NCI-H146 (cell line): ENCODE results near the gene ERCC1.
"Not testable (repeated sequence)": the region's sequence is repeated elsewhere in the genome, so short reads cannot be mapped to it uniquely, and the experiment has no call there.

ENCODE experiments used
- DNase-seq: peaks from one replicate; lab custom pipeline; 2025; lab: John Stamatoyannopoulos, UW

Gene ERCC1

DNA sequence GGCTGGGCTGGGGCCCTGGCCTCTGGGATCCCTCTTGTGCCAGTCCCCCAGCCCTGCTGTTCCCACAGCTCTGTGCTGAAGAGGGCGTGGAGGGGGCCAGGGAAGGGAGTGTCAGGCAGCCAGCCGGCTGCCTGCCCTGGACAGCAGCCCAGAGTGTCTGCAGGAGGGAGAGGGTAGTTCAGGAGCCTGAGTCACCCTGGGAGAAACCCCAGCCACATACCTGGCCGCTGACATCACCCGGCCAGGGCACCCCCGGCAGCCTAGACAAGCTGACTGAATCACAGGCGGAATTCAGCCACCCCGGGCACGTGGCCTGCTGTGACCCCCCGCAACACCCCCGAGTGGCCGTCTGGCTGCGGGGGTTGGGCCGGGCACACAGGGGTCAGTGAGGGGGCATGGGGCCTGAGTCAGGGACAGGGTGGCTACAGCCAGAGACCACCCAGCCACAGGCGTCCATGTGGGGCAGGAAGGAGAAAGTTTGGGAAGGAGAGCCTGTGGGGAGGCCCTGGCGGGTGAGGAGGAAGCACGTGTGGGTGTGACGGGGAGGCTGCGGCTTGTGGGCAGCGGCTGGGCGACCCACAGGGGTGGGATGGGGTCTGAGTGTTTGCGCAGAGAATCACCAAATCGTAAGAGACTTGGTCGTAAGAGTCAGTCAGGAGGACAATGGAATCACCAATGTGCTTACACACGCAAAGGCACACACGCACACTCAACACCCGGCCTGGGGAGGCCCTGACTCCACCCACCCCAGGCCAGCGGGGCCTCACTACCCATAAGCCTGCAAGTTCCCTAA is 32.2 kb upstream of the ERCC1 start:
- peak; percentile 26 for DNase-seq

DNA sequence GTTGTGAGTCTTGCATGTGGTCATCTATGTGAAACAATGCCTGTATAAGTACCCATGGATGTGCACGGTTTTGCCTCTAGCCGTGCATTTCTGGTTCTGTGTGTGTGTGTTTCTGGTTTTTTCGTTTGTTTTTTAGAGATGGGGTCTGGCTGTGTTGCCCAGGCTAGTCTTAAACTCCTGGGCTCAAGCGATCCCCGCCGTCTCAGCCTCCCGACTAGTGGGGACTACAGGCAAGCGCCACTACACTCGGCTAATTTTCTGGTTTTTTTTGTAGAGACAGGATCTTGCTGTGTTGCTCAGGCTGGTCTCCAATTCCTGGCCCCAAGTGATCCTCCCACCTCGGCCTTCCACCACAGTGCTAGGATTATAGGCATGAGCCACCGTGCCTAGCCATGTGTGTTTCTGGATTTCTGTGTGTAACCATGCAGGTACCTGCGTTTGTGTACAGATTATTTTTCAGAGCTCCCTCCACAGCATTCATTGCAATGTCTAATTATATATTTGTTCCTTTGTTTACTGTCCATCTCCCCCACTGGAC is 28.2 kb upstream of the ERCC1 start:
- DNase-seq: no peak

DNA sequence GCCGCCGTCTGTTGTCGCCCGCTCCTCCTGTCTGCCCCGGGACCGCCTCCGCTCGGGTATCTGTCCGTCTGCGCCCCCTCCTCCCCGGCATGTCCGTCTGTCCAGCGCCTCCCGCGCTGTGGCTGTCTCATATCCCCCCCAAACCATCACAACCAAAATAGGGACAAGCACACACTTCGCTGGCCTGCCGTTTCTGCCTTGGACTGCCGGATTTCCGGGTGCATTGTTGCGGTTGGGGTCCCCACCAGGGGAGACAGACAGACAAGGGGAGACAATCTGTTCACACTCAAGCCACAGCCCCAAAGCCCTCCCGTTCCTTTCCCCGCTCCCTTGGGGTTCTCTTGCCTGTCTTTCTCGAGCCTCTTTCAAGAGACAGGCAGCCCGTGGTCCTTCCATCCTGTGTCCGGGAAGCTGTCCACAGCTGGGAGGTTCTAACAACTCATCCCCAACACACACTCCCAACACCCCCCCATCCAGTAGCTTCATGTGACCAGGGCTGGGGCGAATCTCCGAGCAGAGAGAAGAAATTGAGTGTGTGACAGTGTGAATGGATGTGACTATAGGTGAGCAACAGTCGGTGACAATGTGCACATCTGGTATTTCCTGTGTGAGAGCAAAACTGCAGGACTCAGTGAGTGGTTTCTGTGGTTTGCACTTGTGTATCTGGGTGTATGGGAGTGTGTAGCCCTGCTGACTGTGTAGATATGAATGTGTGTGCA is 27.6 kb upstream of the ERCC1 start:
- DNase-seq: no peak

DNA sequence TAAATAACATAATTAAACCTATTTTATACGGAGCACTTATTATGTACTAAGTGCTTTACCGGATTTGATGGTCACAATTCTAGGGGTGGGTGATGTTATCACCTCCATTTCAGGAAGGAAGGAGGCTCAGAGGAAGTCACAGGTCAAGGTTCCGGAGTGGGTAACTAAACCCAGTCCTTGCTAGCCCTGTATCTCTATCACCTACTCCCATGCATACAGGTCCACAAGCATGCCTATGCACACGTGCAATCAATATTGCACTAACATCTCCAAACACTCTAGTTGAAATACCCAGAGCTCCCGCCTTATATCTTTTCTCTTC is 26.3 kb upstream of the ERCC1 start:
- no peak for DNase-seq

DNA sequence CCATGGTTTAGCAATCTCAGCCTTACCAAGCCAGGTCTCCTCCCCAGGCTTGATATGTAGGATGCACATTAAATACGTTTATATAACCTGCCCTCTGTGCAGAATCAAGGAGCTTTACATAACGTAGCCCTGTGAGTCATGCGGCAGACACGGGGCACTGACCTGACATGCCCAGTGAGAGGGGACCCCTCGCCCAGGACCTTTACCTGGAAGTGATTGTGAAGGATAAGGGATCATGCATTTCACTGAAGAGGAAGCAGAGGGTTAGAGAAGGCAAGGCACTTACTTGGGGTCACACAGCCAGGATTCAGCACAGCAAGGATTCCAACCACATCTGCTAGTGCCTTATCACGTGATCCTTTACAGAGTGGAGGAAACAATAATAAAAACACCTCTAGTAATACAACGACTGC is 25.2 kb upstream of the ERCC1 start:
- DNase-seq: no peak

DNA sequence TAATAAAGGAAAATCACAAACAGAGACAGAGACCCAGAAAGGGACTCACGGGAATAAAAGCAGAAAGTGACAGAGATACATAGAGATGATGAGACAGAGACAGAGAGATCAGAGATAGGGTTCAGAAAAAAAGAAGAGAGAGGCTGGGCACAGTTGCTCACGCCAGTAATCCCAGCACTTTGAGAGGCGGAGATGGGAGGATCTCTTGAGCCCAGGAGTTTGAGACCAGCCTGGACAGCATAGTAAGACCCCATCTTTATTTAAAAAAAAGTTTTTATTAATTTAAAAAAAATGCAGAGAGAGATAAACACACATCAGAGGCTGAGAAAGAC is 24.7 kb upstream of the ERCC1 start:
- DNase-seq: no peak

DNA sequence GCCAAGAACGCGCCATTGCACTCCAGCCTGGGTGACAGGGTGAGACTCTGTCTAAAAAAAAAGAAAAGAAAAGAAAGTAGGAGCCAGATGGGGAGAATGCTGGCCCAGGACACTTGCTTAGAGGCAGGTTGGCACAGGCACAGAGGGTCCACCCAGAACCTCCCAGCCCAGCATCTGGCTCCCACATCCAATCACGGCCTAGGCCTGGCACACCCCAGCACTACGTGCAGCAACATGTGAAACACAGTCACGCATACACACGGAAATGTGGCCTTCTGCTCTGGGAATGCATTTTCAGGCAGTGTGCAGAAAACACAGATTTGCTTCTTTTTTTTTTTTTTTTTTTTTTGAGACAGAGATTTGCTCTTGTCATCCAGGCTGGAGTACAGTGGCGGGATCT is 23.2 kb upstream of the ERCC1 start:
- DNase-seq: no peak

DNA sequence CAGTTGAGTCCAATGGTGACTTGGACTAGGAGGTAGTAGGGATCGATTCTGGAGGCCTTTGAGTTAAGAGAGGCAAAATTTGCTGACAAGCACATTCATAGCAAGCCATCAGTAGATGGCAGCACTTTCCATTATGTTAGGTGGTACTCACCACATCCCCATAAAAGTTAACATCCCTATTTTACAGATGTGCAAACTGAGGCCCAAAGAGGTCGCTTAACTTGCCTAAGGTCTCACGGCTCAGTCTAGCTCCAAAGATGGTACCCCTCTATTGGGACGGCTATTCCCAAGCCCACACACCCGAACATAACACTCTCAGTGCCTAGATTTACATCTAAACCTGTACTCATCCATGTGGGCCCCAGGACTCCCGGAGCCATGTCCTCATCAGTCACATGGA is 22.6 kb upstream of the ERCC1 start:
- DNase-seq: peak; percentile 27

DNA sequence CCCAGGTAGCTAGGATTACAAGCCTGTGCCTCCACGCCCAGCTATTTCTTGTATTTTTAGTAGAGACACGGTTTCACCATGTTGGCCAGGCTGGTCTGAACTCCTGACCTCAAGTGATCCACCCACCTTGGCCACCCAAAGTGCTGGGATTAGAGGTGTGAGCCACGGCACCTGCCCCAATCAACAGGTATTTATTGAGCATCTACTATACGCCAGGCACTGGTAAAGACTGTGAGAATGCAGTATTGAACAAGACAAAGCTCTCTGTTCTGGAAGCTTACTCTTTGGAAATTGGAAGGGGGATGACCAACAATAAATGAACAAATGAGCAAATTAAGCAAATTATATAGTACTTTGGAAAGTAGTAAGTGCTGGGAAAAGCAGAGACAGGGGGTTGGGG is 21.4 kb upstream of the ERCC1 start:
- DNase-seq: no peak

DNA sequence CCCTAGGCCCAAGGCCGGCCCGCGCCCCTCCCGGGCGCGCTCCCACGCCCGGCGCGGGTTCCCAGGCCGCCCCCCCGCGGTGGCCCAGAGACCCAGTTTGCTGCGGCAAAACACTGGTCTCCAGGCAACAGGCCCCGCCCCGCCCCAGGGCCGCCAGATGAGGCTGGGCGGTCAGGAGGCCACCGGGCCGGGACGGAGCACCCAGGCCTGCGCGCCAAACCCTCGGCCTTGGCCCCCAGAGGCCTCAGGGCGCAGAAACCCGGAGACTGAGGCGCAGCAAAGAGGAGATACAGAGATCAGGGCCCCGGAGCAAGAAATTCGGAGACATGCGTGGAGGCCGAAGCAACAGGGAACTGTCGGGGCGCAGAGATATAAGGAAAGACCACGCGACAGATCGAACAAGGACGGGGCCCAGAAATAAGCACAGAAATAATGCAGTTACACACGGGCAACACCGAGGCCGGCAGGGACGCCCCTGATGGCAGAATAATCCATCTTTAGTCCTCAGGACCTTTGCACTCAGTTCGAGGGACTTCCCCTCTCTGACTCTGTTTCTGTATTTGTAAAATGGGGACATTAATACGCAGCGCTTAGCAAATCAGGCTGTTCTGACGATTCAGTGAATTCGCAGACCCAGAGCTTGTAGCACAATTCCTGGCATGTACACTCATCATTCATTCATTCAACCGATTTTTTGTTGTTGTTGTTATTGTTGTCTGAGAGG is 20.8 kb upstream of the ERCC1 start:
- DNase-seq: peak; percentile 66

DNA sequence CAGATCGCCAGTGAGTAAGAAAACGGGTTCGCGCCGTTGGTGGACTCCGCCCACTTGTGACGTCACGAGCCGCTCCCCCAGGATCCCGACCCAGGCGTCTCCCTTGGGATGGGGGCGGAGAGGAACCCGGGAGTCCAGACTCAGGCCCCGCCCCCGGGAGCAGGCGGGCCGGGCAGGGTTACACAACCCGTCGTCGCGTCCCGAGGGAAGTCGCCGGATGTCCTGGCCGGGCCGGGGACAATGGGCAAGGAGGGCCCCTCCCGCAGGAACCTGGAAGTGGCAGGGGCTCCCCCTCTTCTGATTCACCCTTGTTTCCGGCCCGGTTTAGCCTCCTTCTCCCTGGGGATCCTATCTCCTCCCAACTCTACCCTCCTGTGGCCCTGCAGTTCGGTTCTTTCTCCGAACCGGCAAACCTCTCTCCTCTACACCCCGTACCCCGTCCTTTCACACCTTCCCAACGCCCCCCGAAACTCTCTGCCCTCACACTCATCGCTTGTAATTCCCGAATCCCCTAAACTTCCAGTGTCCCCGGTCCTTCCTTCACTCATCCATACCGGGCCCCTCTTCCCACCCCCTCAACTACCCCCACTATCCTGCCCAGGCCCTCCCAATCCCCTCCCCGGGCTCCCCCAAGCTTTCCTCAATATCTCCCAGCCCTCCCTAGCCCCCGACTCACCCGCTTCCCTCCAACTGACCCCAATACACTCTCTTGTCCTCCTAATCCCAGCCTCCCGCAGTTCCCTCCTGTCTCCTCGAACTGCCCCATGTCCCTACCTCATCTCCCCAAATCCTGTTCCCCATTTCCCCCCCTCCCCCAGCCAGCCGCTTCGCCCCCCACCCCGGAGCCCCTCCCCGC is 20.0 kb upstream of the ERCC1 start:
- DNase-seq: peak; percentile 45

DNA sequence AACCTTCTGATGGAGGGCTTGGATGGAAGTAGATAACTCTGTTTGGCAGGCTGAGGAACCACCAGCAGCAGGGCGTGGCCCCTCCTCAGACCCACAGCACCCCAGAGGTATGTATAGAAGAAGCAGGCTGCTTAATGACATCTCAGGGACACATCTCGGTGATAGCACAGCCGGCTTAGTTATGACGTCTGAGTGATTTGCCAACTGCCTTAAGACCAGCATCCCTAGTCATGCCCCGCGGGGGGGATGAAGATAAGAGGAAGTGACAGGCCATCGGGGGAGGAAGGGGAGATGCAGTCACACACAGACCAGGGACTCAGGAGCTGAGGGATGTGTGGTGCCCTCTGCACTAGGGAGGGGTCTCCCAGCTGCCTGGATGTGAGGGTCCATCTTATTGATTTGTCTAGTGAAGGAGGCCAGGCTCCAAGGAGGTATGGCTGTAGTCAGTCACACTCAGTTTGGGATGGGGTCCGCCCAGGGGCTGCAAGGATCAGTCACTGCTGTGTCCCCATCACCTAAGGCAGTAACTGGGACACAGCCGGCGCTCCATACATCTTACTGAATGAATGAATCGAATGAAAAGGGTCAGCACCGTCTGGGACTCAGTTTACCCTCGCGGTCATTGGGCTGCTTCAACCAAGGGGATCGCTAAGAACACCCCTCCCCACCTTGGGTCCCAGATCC is 19.2 kb upstream of the ERCC1 start:
- DNase-seq: peak; percentile 23

DNA sequence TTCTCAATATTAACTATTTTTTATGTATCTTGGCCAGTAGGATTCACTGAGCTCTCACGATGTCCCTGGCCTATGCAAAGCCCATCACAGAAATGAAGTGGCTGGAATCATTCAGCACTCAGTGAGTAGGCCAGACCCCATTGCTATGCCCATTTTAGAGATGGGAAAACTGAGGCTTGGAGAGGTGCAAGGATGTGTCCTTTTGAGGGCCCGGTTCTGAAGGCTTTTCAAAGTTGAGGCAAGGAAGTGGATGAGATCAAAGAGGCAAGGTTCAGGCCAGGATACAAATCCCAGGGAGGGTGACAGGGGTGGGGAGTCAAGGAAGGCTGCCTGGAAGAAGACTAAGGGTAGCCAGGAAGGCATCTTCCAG is 18.7 kb upstream of the ERCC1 start:
- DNase-seq: no peak

DNA sequence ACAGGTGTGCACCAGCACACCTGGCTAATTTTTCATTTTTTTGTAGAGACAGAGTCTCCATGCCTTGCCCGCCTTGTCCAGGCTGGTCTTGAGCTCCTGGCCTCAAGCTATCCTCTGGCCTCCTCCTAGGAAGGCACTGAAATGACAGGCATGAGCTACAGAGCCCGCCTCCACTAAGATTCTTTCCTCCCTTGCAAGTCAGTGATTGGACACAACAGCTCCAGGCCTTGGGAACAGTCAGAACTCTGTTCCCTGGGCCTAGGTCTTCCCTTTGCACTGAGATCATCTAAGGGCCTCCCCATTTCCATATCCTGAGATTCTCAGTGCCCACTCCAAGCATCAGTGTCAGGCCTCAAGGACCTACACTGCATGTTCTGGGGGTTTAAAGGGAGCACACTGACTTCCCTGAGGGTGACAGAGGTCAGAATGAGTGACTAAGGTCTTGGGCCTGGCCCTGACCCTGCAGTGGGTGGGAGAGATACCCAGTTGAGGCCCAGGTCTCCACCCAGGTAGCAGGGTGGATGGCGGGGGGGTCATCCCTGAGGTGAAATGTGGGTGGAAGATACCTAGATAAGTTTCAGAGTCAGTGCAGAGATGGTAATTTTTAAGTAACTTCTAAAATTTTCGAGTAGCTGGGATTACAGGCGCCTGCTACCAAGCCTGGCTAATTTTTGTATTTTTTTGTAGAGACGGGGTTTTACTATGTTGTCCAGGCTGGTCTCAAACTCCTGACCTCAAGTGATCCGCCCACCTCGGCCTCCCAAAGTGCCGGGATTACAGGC is 17.3 kb upstream of the ERCC1 start:
- DNase-seq: no peak

DNA sequence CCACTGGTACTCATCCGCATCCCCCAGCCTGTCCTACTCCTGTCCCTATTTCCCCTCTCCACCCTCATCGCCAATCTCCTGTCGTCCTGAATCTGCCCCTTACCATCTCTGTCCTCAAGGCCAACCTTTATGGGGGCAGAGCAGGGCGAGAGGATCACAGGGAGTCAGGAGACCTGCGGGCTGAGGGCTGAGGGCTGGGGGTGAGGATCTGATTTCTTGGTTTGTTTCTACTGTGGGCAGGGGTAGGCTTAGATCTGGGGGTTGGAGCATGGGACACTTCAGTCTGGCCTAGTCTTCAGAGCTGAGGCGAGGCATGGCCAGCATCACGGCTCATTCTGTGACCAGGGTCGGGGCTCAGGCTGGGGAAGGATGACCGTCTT is 16.5 kb upstream of the ERCC1 start:
- DNase-seq: no peak

DNA sequence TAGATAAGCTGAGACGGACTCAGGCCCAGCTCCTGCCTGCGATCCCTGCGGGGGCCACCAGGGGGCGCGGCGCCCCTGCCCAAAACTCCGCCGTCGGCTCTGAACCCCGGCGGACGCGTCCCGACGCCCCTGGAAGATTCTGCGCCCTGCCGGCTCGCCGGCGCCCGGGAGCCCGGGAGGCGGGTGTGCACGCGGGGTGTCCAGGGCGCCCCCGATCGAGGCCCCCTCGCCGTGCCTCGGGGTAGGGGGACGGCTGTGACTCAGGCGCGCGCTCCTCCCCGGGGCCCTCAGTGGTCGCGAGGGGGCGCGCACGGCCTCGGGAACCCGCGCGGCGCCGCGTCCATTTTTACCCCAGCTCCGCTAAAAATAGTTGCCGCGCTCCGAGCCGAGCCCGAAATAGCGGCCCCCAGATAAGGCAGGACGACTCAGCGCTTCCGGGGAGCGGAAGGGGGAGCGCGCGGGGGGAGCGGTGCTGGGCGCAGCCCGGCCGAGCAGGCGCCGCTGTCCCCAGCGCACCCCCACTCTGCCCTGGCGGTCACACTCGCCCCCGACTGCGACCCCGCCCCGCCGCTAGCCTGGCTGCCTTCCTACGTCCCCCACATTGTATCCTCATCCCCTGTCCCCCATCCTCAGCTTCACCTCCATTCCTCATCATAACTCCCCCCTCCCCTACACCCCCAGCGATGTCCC is 16.0 kb upstream of the ERCC1 start:
- peak; percentile 67 for DNase-seq

DNA sequence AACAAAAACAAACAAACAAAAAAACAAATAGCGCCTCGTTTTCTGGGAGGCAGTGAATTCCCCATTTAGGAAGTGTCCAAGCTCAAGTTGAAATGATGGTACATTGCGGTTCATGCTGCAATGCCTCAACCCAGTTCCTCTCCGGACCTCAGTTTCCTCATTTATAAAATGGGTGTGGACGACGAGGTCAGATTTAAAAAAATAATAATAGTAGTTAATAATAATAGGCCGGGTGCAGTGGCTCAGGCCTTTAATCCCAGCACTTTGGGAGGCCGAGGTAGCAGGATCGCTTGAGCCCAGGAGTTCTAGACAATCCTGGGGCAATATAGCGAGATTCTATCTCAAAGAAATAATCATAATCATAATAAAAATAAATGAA is 15.5 kb upstream of the ERCC1 start:
- no peak for DNase-seq

DNA sequence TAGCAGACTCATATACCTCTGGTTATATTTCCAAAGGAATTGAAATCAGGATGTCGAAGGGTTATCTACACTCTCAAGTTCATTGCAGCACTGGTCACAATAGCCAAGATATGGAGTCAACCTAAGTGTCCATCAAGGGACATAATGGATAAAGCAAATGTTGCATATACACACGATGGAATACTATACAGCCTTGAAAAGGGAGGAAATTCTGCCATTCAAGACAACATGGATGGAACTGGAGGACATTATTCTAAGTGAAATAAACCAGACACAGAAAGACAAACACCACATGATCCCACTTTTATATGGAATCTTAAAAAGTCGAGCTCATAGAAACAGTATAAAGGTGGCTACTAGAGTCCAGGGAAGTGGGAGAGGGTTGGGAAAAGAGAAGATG is 13.6 kb upstream of the ERCC1 start:
- DNase-seq: no peak

DNA sequence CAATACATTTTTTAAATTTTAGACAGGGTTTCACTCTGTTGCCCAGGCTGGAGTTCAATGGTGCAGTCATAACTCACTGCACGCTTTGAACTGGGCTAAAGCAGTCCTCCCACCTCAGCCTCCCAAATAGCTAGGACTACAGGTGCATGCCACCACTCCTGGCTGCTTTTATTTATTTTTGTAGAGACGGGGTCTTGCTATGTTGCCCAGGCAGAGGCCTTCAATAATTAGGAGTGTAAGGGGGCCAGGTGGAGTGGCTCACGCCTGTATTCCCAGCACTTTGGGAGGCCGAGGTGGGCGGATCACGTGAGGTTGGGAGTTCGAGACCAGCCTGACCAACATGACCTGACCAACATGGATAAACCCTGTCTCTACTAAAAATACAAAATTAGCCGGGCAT is 8.8 kb upstream of the ERCC1 start:
- DNase-seq: not testable (repeated sequence)

DNA sequence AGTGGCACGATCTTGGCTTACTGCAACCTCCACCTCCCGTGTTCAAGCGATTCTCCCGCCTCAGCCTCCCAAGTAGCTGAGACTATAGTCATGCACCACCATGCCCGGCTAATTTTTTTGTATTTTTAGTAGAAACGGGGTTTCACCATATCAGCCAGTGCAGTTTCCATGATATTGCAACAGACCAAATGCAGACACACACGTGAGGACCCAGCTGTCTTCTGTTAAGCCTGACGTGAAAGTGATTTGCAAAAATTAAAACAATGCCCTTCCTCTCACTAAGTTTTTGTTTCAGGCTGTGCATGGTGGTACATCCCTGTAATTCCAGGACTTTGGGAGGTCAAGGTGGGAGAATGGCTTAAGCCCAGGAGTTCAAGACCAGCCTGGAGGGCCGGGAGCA is 7.3 kb upstream of the ERCC1 start:
- DNase-seq: not testable (repeated sequence)
